ENCODE results near the gene OR51V1.

DNA sequence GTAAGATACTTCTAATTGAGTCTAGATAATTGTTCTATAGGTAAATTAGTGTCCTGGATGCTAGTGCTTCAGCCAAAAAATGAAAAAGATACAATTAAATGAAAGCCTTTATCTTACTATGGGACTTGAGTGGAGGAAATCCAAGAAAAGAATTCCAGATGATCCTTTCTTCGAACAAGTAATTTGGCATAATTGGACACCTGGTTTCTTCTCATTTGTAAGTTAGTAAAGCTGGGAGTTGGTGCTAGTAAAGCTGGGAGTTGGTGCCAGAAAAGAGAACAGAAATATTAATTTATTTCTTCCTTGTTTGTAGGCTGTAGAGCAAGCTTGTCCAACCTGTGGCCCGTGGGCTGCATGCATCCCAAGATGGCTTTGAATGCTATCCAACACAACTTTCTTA, 12.3 kb downstream of the OR51V1 start:
- TF ChIP-seq, protein P1, sequence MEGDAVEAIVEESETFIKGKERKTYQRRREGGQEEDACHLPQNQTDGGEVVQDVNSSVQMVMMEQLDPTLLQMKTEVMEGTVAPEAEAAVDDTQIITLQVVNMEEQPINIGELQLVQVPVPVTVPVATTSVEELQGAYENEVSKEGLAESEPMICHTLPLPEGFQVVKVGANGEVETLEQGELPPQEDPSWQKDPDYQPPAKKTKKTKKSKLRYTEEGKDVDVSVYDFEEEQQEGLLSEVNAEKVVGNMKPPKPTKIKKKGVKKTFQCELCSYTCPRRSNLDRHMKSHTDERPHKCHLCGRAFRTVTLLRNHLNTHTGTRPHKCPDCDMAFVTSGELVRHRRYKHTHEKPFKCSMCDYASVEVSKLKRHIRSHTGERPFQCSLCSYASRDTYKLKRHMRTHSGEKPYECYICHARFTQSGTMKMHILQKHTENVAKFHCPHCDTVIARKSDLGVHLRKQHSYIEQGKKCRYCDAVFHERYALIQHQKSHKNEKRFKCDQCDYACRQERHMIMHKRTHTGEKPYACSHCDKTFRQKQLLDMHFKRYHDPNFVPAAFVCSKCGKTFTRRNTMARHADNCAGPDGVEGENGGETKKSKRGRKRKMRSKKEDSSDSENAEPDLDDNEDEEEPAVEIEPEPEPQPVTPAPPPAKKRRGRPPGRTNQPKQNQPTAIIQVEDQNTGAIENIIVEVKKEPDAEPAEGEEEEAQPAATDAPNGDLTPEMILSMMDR (IDR thresholded peaks at IDR 0.05) = no peak
- no peak for TF ChIP-seq EZH2 (IDR thresholded peaks at IDR 0.05; ENCODE audit: borderline replicate concordance, insufficient read depth, low read depth, low read length, poor library complexity, severe bottlenecking)

Measured in B cell (primary cell).